Upper lobe of left lung (tissue), 6 donors: ENCODE results near the gene CNOT3. TPM values are rescaled to one million over a fixed set of nuclear protein-coding genes. Genes with fewer than 3 reads are reported as not detected.
A peak's percentile ranks its signal among the peaks of the same experiment; 100 is the strongest.

Experiments used
- ATAC-seq, 2 donors: fragments of 200-7000 bp; cut with Tn5 transposase; one replicate each; pipeline ENCODE4 v1.9.1; 2022; ENCODE audit warnings: mild to moderate bottlenecking in 2 of 2, moderate library complexity in 2 of 2; ENCODE audit not compliant: low FRiP score in 2 of 2
- DNase-seq, 2 donors: peaks; one replicate each; pipeline ENCODE4 v3.0.0-alpha.2; 2019 to 2020
- H3K27ac ChIP-seq, 4 donors: fragments of 200-600 bp; sonication (generic); one replicate each; pipeline ENCODE4 v1.5.1; 2016 to 2019
- H3K27me3 ChIP-seq, 4 donors: fragments of 200-600 bp; sonication (generic); one replicate each; pipeline ENCODE4 v1.5.1; 2017 to 2019
- H3K36me3 ChIP-seq, 4 donors: fragments of 200-600 bp; sonication (generic); one replicate each; pipeline ENCODE4 v1.5.1; 2016 to 2019
- H3K4me1 ChIP-seq, 4 donors: fragments of 200-600 bp; sonication (generic); one replicate each; pipeline ENCODE4 v1.5.1; 2018 to 2019
- H3K4me3 ChIP-seq, 4 donors: fragments of 200-600 bp; sonication (generic); one replicate each; pipeline ENCODE4 v1.5.1; 2017 to 2019; ENCODE audit warnings: mild to moderate bottlenecking in 2 of 4, moderate library complexity in 1 of 4
- H3K9me3 ChIP-seq, 4 donors: fragments of 200-600 bp; sonication (generic); one replicate each; pipeline ENCODE4 v1.5.1; 2018 to 2019
- CTCF ChIP-seq, 6 experiments: fragments of 450-650 bp in 4 of 6; fragments of 200-600 bp in 2 of 6; sonication (generic) in 2 of 6; IDR thresholded peaks; one replicate each; pipeline ENCODE4 v1.5.1; 2016 to 2019; ENCODE audit warnings: antibody characterized with exemption in 6 of 6
- EP300 ChIP-seq, 4 donors: sonication (generic); formaldehyde crosslinking; IDR thresholded peaks; one replicate each; pipeline ENCODE4 v1.5.1; 2017; ENCODE audit warnings: antibody characterized with exemption in 4 of 4, control low read depth in 2 of 4
- POLR2A ChIP-seq, 4 donors: fragments of 450-650 bp; IDR thresholded peaks; one replicate each; pipeline ENCODE4 v1.5.1; 2016 to 2017; ENCODE audit warnings: antibody characterized with exemption in 4 of 4, mild to moderate bottlenecking in 2 of 4
- POLR2AphosphoS5 ChIP-seq, 2 donors: sonication (generic); formaldehyde crosslinking; IDR thresholded peaks; one replicate each; pipeline ENCODE4 v1.5.1; 2017; ENCODE audit warnings: antibody characterized with exemption in 2 of 2
- WGBS, 2 donors: methylation state at CpG; one replicate each; pipeline ENCODE4 v1.1.5; 2017 to 2018; 5-methylcytosine and 5-hydroxymethylcytosine counted together
- total RNA-seq, 6 donors: library from RNA; depleted of rRNA in 4 of 6; stranded (reverse); fragments of >200 nt in 4 of 6; gene quantifications; one replicate each; pipeline versions ENCODE4 v1.1.0 to v1.2.1, GENCODE V29; 2016 to 2021
- donor health status: DM: no; HTN: no; CAD: no; lungs with moderate emphysema.
- donor health status: DM: no; HTN: yes; CAD: no; lungs with severe emphysema.

CNOT3 gene
- total RNA-seq, 6 donors from 2014 or later = 18.8 to 65.0 (median 36.6) TPM

GRCh38 chr19:54204767-54205468 lies 67.4 kb downstream of the CNOT3 start:
- peaks cover 3 to 75% (median 61%) of the 10 kb centered on the region in 4 donors for H3K36me3 ChIP-seq
- no peaks in the 10 kb centered on the region for H3K27me3 ChIP-seq
- no peak for DNase-seq
- no peak for TF ChIP-seq POLR2A (IDR thresholded peaks at IDR 0.05)
- no peak for TF ChIP-seq CTCF (IDR thresholded peaks at IDR 0.05)
- no peak for TF ChIP-seq EP300 (IDR thresholded peaks at IDR 0.05)
- no peak for TF ChIP-seq POLR2AphosphoS5 (IDR thresholded peaks at IDR 0.05)
- WGBS, 2 donors = 68 to 76% methylated on average over 4 of the region's 4 CpGs
- peak overlapping the region in 1 of 4 donors; percentile 86 for H3K4me3 ChIP-seq
- H3K9me3 ChIP-seq = no peaks in the 10 kb centered on the region
- H3K27ac ChIP-seq = peak overlapping the region; percentile 89 to 96 (median 95)
- H3K4me1 ChIP-seq = peaks cover 78 to 91% (median 89%) of the 10 kb centered on the region in 4 donors
- no peak for ATAC-seq

Other genes with a start within 250 kb of the CNOT3 start
- gene CACNG7, start 228.5 kb upstream of the CNOT3 start, total RNA-seq = not detected
- under 1 TPM in 4 of 6 donors, not detected in 2; 0.09 to 0.44 (median 0.26) TPM for gene CACNG8, start 174.8 kb upstream of the CNOT3 start, total RNA-seq
- gene CACNG6, start 146.1 kb upstream of the CNOT3 start, total RNA-seq = 10 to 100 TPM in 1 of 6 donors, 1 to 10 TPM in 3, not detected in 2; 1.5 to 11.5 (median 5.6) TPM
- gene VSTM1, start 73.9 kb upstream of the CNOT3 start, total RNA-seq = 1 to 10 TPM in 3 of 6 donors, not detected in 3; 1.2 to 3.0 (median 1.7) TPM
- not detected for gene TARM1, start 56.4 kb upstream of the CNOT3 start, total RNA-seq
- 100 to 1,000 TPM in 1 of 6 donors, 10 to 100 TPM in 5; 18.5 to 119 (median 49.5) TPM for gene OSCAR, start 37.0 kb upstream of the CNOT3 start, total RNA-seq
- 100 to 1,000 TPM in 2 of 6 donors, 10 to 100 TPM in 4; 11.5 to 127 (median 49.5) TPM for gene NDUFA3, start 34.9 kb upstream of the CNOT3 start, total RNA-seq
- gene TFPT, start 22.1 kb upstream of the CNOT3 start, total RNA-seq = 10 to 100 TPM; 10.5 to 51.3 (median 26.2) TPM
- 10 to 100 TPM; 43.9 to 73.3 (median 47.4) TPM for gene PRPF31, start 22.0 kb upstream of the CNOT3 start, total RNA-seq
- 10 to 100 TPM in 3 of 6 donors, 1 to 10 TPM in 3; 8.5 to 16.8 (median 9.4) TPM for gene LENG1, start 22.0 kb downstream of the CNOT3 start, total RNA-seq
- 100 to 1,000 TPM in 1 of 6 donors, 10 to 100 TPM in 5; 35.7 to 116 (median 48.5) TPM for gene TMC4, start 35.4 kb downstream of the CNOT3 start, total RNA-seq
- 100 to 1,000 TPM in 1 of 6 donors, 10 to 100 TPM in 5; 43.7 to 121 (median 75.4) TPM for gene MBOAT7, start 51.8 kb downstream of the CNOT3 start, total RNA-seq
- 10 to 100 TPM; 43.2 to 78.4 (median 49.7) TPM for gene TSEN34, start 53.5 kb downstream of the CNOT3 start, total RNA-seq
- 1,000 to 10,000 TPM in 5 of 6 donors, 100 to 1,000 TPM in 1; 985 to 1,704 (median 1,208) TPM for gene RPS9, start 63.1 kb downstream of the CNOT3 start, total RNA-seq
- 100 to 1,000 TPM in 1 of 6 donors, 10 to 100 TPM in 5; 43.4 to 106 (median 70.7) TPM for gene LILRB3, start 85.2 kb downstream of the CNOT3 start, total RNA-seq
- gene LILRA6, start 105.0 kb downstream of the CNOT3 start, total RNA-seq = 10 to 100 TPM in 3 of 6 donors, 1 to 10 TPM in 3; 4.0 to 38.3 (median 15.2) TPM
- gene LILRB5, start 119.5 kb downstream of the CNOT3 start, total RNA-seq = 10 to 100 TPM in 2 of 6 donors, 1 to 10 TPM in 4; 5.1 to 54.5 (median 10.0) TPM
- 10 to 100 TPM; 11.2 to 37.0 (median 22.7) TPM for gene LILRB2, start 143.3 kb downstream of the CNOT3 start, total RNA-seq
- 10 to 100 TPM in 3 of 6 donors, 1 to 10 TPM in 3; 3.1 to 34.9 (median 20.3) TPM for gene LILRA5, start 175.4 kb downstream of the CNOT3 start, total RNA-seq
- 1 to 10 TPM in 3 of 6 donors, not detected in 3; 1.0 to 5.0 (median 1.7) TPM for gene LILRA4, start 201.4 kb downstream of the CNOT3 start, total RNA-seq
- 100 to 1,000 TPM in 3 of 6 donors, 10 to 100 TPM in 3; 46.5 to 228 (median 111) TPM for gene LAIR1, start 227.2 kb downstream of the CNOT3 start, total RNA-seq